ENCODE results near the gene CCNC.

The CCNC gene

DNA sequence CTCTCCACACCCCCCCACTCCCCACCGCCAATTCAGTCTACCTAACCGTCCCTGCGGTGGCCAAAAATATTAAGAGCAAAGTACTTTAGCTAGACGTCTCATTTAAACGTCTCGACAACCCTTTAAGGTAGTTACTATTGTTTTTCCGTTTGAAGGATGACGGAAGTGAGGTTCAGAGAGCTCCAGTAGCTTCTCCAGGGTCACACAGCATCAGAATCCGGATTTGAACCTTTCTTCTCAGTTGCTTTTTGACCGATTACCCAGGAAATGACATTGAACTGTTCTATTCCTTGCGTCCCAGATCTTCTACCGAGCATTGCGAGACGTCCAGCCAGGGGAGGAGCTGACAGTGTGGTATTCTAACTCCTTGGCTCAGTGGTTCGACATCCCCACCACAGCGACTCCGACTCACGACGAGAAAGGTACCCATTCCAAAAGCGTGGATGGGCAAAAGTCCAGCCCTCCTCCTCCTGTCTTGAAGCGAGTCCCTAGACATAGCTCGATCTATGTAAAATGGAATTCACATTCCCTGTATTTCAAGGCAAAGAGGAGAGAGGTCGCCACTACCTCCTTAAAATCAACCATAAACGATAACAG, 40.5 kb upstream of the CCNC start:
- TF ChIP-seq Cebpa-rat (IDR thresholded peaks at IDR 0.05) = no peak
- peaks cover 62% of the 10 kb centered on the region for H3K9me3 ChIP-seq
- peaks cover 63% of the 10 kb centered on the region for H3K27me3 ChIP-seq
- peaks cover 15% of the 10 kb centered on the region for H3K4me1 ChIP-seq
- no peak overlapping the region for H3K9ac ChIP-seq
- no peaks in the 10 kb centered on the region for H3K36me3 ChIP-seq
- 0 out of 2 replicates have a peak, but pooled peaks cover 12% of the 10 kb centered on the region for H4K20me1 ChIP-seq
- H3K4me2 ChIP-seq = no peak overlapping the region
- H3K27ac ChIP-seq = no peak overlapping the region
- no peak overlapping the region for H3K4me3 ChIP-seq

DNA sequence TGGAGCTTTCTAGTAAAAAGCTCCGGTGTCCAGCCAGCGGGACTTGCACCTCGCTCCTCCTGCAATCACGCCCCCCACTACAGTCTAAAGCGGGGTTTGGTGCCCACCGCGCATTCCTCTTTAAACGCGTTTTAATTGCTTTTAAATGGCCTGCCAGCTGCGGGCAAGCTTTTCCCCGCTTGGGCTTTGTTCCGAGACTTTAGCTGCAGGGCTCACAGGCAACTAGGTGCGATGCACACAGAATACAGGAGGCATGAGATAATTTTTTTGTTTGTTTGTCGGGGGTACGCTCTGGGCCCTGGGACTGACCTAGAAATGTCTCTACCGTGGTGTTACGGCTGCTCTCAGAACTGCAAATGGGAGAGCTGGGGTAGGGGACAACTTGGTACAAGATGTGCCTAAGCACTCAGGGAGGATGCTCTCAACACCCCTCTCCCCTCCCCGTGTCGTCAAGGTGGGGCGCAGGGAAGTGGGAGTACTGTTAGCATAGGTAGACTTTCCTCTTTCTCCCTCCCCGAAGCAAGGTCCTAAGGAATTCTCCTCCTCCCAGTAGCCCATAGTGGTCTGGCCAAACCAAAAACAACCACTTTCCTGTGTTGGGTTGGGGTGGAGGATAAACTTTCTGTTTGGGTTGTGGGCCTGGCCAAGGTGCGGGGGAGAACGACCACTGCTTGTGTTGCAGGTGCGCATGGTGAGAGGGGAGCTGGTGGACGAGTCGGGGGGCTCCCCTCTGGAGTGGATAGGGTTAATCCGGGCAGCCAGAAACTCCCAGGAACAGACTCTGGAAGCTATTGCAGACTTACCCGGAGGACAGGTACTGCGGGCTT, 39.8 kb upstream of the CCNC start:
- H3K9ac ChIP-seq = no peak overlapping the region
- no peaks in the 10 kb centered on the region for H3K36me3 ChIP-seq
- H3K4me3 ChIP-seq = no peak overlapping the region
- no peak overlapping the region for H3K27ac ChIP-seq
- no peak for TF ChIP-seq Cebpa-rat (IDR thresholded peaks at IDR 0.05)
- H3K4me1 ChIP-seq = peaks cover 21% of the 10 kb centered on the region
- peaks cover 62% of the 10 kb centered on the region for H3K9me3 ChIP-seq
- 0 out of 2 replicates have a peak, but pooled peaks cover 19% of the 10 kb centered on the region for H4K20me1 ChIP-seq
- peaks cover 64% of the 10 kb centered on the region for H3K27me3 ChIP-seq
- no peak overlapping the region for H3K4me2 ChIP-seq

DNA sequence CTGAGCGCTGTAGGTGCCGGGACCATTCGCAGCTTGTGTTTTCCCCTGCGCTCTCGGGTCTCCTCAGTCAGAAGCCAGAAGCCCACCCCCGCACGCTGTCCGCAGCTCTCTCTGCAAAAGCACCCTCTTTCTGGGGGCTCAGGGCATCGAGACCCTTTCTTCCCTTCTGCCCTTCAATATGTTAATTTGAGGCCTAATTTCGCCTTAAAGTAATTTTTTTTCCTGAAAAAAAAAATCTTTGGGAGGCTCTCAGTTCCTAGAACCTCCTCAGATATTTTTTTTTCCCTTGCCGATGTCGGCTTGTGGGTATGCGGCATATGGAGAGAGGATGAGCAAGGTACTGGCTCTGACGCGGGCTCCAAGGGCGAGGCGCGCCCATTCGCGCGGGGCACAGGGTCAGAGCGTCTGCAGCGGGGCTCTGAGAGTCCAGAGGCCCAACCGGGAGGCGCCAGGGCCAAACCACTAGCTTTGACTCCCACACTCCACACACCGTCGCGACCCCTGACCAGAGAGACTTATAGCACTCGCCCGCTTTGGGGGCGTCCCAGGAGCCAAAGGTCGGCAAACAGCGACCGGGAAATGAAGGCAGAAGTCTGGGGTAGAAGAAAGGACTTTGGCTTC, 39.1 kb upstream of the CCNC start:
- peaks cover 62% of the 10 kb centered on the region for H3K9me3 ChIP-seq
- peak overlapping the region; percentile 15; the same call in 1 of the 2 replicates for H3K4me3 ChIP-seq
- peaks cover 68% of the 10 kb centered on the region for H3K27me3 ChIP-seq
- H3K4me2 ChIP-seq = no peak overlapping the region
- no peak for TF ChIP-seq Cebpa-rat (IDR thresholded peaks at IDR 0.05)
- 0 out of 2 replicates have a peak, but pooled peaks cover 19% of the 10 kb centered on the region for H4K20me1 ChIP-seq
- H3K9ac ChIP-seq = no peak overlapping the region
- peaks cover 21% of the 10 kb centered on the region for H3K4me1 ChIP-seq
- no peaks in the 10 kb centered on the region for H3K36me3 ChIP-seq
- H3K27ac ChIP-seq = no peak overlapping the region

DNA sequence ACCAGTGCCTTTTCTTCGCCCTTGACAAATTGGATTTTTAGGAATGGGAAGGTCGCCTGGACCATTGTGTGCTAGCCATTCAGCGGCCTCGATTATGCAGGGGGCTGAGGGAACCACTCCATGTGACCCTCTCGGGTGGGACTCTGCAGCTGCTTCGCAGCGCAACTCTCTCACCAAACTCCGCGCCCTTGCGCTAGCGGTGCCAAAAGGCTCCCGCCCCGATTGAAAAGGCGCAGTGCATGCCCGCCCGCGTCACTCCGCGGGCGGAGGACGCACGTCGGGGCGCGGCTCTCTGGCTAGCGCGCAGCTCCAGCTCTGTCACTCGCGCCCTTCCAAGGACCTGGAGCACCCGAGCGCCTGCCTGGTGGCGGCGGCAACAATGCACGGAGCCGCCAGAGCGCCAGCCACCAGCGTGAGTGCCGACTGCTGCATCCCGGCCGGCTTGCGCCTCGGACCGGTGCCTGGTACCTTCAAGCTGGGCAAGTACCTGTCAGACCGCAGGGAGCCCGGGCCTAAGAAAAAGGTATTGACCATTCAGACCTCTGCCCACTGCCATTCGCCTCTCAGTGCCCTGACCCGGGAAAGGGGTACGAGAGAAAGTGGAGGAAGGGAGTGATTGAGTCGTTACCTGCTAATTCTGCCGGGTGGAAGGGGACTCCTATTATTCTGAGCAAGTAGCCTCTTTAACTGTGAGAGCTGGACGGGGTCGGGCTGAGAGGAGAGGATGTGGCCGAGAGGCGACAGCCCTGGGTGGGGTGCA, 38.4 kb upstream of the CCNC start, which contains the start of gene PRDM13:
Gene PRDM13 (plus strand): TSS at position 178 of the 760 bp plus-strand sequence. CDS start 202 bp downstream, at position 380.
- H3K27ac ChIP-seq = no peak within 1 kb of the TSS
- H3K27me3 ChIP-seq = peaks cover 75% of the 10 kb centered on the region
- H3K4me3 ChIP-seq = peak within 1 kb of the TSS; percentile 15; the same call in 1 of the 2 replicates
- H3K4me2 ChIP-seq = no peak within 1 kb of the TSS
- peaks cover 62% of the 10 kb centered on the region for H3K9me3 ChIP-seq
- TF ChIP-seq Cebpa-rat (IDR thresholded peaks at IDR 0.05) = no peak
- H3K36me3 ChIP-seq = no peaks in the 10 kb centered on the region
- H4K20me1 ChIP-seq = 0 out of 2 replicates have a peak, but pooled peaks cover 19% of the 10 kb centered on the region
- H3K4me1 ChIP-seq = peaks cover 21% of the 10 kb centered on the region
- no peak within 1 kb of the TSS for H3K9ac ChIP-seq

DNA sequence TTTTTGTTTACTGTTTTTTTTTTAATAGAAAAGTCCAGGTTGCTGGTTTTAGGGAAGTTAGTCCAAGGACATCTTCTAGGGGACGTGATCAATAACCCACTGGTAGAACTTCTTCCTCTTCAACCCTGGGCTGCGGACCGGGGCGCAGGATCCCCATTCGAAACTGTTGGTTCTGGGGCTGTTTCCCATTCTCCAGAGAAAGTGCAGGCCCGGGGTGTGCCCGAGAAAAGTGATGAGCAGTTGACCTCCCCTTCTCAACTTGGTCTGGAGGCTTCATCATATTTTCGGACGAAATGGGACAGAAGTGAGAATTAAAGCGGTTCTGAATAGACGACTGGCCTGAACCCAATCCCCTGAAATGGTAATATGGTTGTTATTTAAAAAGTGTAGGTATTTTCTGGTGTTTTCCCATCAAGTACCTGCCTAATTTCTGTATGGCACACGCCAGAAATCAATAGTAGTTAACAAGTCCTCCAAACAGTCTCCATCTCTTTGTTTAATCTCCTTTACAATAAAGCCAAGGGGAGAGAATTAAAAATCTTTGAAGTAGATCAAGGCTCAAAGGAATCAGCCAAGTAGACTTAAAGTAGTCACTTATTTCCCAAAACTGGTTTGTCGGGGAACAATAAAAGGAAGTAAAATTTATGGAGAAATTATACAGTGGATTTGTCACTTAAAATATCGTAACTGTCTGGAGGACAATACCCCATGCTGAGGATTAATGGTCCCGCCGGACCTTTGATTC, 37.6 kb upstream of the CCNC start:
- Histone ChIP-seq H3K9ac (no peak overlapping the region), H3K27ac (no peak overlapping the region), H3K36me3 (no peaks in the 10 kb centered on the region), H3K4me2 (no peak overlapping the region), H4K20me1 (0 out of 2 replicates have a peak, but pooled peaks cover 19% of the 10 kb centered on the region), H3K9me3 (peaks cover 62% of the 10 kb centered on the region), H3K4me3 (no peak overlapping the region), H3K4me1 (peaks cover 21% of the 10 kb centered on the region), H3K27me3 (peaks cover 83% of the 10 kb centered on the region)
- TF ChIP-seq Cebpa-rat (IDR thresholded peaks at IDR 0.05) = no peak

DNA sequence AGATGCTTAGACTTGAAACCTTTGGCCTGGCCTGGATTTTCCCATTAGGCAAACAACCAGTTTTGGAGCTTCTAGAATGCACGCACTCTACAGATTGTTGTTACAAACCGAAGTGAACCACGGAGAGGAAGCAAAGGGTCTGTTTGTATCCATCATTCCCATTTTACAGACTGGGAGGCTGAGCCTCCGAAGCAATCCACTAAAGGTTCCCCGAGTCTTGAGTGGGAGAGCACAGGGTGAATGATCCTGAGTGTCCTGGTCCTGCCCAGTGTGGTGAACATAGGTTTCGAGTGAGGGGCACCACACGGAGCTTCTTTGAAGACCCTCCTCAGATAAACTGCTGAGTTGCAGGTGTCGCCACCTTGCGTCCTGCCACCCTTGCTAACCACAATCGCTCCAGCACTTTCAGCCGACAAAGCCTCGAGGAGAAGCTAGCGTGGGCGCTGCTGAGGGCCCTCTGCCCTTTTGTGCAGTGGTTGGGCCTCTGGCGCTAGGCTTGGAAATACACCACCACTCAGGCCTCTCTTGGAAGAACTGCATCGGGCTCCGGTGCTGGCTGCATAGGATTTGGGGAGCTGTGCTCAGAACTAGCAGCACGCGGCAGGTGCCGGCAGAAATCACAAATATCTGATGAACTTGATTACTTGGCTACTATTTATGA, 36.7 kb upstream of the CCNC start:
- no peak for TF ChIP-seq Cebpa-rat (IDR thresholded peaks at IDR 0.05)
- no peak overlapping the region for H3K27ac ChIP-seq
- H4K20me1 ChIP-seq = 0 out of 2 replicates have a peak, but pooled peaks cover 19% of the 10 kb centered on the region
- H3K9me3 ChIP-seq = peaks cover 62% of the 10 kb centered on the region
- no peak overlapping the region for H3K4me2 ChIP-seq
- H3K4me1 ChIP-seq = peaks cover 17% of the 10 kb centered on the region
- H3K9ac ChIP-seq = no peak overlapping the region
- H3K27me3 ChIP-seq = peaks cover 90% of the 10 kb centered on the region
- no peak overlapping the region; the same call in 1 of the 2 replicates for H3K4me3 ChIP-seq
- H3K36me3 ChIP-seq = no peaks in the 10 kb centered on the region

DNA sequence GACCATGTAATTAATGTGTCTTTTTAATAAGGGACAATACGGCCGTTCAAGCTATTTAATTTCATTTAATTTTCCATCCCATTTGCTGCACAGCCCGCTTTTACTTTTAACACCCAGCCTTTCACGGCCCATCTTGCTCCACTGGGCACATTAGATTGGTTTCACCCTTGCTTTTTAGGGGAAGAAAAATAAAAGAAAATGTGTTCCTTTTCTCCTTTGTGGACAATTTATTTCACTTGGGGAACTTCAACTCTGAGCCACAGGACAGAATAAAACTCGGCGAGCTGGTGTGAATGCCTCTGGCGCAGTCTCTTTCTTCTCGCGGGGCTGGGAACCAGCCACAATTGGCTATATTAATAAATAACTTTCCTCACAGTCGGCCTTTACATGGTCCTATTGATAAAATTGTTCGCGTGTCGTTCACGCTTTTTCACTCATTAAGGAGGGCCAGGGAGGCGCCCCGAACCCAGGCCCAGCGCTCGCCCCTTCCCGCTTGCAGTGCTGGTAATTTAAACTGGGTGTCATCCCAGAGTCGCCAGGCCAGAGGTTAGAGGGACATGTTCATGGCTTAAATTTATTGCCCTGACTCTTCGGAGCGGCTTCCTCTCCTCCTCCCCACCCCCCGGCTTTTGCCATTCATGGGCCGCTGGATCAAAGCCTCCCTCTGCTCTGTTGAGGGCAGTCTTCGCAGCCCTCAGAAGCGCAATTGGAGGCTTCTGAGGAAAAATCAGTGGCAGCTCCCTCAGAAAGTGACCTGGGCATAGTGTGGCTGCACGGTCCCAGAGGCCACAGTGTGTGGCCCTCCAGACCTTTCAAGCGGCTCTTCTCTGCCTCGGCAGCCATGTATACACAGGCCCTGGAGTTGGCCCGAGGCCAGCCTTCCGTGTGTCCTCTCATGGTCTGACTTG, 36.0 kb upstream of the CCNC start:
- no peaks in the 10 kb centered on the region for H3K36me3 ChIP-seq
- no peak overlapping the region for H3K9ac ChIP-seq
- peaks cover 9% of the 10 kb centered on the region for H3K4me1 ChIP-seq
- peaks cover 62% of the 10 kb centered on the region for H3K9me3 ChIP-seq
- no peak overlapping the region for H3K27ac ChIP-seq
- H3K4me3 ChIP-seq = peak overlapping the region; percentile 54; the same call in 1 of the 2 replicates
- H4K20me1 ChIP-seq = 0 out of 2 replicates have a peak, but pooled peaks cover 19% of the 10 kb centered on the region
- TF ChIP-seq Cebpa-rat (IDR thresholded peaks at IDR 0.05) = no peak
- peaks cover 90% of the 10 kb centered on the region for H3K27me3 ChIP-seq
- H3K4me2 ChIP-seq = peak overlapping the region; percentile 64
